DND-41 (cell line): ENCODE data around the gene RARB.

Source experiments
- EZH2 ChIP-seq: IDR thresholded peaks from 3 replicates; pipeline ENCODE4 v1.6.1; 2012; ENCODE audit warnings: borderline replicate concordance, low read depth, mild to moderate bottlenecking, moderate library complexity, low read length, inconsistent platforms; ENCODE audit not compliant: severe bottlenecking
- TF ChIP-seq, protein P1 (sequence below): IDR thresholded peaks from 2 replicates; pipeline ENCODE4 v1.5.1; 2012; ENCODE audit warnings: borderline replicate concordance, low read length, moderate library complexity, mild to moderate bottlenecking; ENCODE audit not compliant: poor library complexity, severe bottlenecking; ENCODE audit errors: extremely low read depth

DNA sequence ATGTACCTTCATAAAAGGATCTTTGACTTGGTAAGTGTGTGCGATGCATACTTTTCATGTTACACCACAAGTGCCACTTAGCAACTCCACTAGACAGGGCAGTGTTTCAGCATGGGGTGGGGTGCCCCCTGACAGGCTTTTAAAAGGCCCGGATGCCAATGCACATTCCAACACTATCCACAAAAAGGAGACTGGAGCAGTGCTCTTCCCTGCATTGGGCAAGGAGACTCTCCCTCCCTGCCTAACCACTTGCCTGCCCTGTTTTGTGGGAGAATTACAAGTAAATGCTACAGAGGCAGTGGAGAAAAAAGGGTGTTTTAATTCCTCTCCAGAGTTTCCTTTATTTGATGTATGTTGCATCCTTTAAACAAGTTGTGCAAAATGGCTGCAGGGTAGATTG, 1.7 kb upstream of the RARB start:
- TF ChIP-seq, protein P1, sequence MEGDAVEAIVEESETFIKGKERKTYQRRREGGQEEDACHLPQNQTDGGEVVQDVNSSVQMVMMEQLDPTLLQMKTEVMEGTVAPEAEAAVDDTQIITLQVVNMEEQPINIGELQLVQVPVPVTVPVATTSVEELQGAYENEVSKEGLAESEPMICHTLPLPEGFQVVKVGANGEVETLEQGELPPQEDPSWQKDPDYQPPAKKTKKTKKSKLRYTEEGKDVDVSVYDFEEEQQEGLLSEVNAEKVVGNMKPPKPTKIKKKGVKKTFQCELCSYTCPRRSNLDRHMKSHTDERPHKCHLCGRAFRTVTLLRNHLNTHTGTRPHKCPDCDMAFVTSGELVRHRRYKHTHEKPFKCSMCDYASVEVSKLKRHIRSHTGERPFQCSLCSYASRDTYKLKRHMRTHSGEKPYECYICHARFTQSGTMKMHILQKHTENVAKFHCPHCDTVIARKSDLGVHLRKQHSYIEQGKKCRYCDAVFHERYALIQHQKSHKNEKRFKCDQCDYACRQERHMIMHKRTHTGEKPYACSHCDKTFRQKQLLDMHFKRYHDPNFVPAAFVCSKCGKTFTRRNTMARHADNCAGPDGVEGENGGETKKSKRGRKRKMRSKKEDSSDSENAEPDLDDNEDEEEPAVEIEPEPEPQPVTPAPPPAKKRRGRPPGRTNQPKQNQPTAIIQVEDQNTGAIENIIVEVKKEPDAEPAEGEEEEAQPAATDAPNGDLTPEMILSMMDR = no peak
- TF ChIP-seq EZH2 = no peak
